DMS153 (cell line): ENCODE results near the gene THPO.

ENCODE experiments used
- DNase-seq: peaks from one replicate; lab custom pipeline; 2025; lab: John Stamatoyannopoulos, UW

THPO gene

DNA sequence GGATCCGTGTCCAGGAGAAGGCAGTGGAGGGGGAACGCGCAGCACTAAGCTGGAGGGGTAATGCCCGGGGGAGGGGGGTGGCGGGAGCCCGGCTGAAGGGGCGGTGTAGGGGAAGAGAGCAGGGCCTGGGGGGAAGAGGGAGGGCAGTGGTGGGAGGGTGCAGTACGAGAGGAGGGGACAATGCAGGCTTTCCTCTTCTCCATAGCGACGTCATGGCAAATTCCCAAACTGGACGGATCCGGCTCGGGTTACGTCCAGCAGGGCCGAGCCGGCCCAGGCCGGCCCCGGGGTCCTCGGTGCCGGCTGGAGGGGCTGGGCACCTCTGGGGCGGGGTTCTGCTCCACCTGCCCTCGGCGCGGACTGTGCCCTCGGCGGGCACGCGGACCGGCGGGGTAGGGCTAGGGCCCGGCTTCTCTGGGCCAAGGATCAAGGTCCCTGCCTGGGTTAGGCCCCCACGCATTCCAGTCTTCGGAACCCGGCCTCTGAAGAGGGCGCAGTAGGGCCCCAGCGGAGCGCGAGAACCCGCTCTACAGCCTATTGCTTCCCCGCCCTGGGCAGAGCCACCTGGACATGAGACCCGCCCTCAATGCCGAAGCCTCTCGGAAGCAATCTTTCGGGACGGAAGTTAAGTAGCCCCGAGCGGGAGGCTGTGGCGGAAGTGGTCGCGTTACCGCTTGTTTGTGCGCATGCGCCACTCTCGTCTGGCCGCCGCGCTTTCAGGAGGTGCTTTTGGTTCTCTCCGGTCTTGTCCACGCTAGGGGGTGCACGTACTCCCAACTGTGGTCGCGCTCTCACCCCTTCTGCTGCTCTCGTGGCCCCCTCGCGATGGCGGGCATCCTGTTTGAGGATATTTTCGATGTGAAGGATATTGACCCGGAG lies 15.1 kb downstream of the THPO start:
- peak; percentile 98 for DNase-seq

DNA sequence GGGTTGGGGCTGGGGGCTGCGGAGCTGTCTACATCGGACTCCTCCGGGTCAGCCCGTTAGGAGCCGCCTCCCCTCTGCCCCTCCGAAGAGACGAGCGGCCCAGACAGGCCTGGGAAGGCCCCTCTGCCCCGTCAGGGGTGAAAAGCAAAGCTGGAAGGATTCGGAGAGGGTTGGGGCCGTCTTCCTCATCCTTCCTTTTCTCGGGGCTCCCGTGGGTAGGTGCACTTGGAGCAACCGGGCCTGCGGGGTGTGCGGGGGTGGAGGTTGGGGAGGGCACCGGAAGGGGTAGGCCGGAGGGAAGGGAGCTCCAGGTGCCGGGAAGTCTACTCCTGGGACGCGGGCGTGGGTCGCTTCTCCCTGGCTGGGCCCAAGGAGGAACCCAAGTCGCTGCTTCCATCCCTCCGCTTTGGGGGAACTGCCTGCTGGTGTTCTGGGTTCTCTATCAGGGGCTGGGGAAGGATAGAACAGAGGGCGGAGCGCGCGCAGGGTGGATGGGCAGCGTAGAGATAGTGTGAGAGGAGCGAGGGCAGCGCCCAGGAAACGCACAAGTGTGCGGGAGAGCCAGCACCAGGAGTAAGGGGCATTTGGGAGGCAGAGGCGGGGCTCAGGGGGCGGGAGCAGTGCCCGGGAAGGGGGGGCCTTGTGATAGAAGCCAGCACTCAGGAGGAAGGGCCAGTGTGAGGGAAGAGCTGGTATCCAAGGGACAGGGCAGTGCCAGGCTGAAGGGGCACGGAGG lies 15.9 kb downstream of the THPO start:
- peak; percentile 49 for DNase-seq

DNA sequence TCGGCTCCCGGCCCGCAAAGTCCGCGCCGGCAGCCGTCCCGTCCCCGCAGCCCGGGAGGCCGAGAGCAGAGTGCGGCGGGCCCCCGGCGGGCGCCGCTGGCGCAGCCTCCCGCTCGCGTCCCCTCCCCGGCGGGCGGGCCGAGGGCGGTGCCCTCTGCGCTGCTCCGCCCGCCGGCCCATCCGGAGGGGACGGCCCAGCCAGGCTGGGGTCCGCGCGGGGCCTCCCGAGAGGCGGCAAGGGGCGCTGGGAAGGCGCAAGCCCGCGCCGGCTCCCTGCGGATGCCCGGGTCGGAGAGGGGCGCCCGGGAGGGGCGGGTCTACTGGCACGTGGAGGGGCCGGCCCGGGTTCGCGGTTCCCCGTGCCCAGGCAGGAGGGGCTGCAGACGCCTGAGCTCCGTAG lies 16.5 kb downstream of the THPO start, which contains the start of the genes CLCN2 and POLR2H:
Gene CLCN2 (minus strand): TSS at position 74 of the 400 bp plus-strand sequence. CDS start 126 bp downstream, outside the sequence.
Gene POLR2H (plus strand): TSS at position 179 of the 400 bp plus-strand sequence. CDS start 1,783 bp downstream, outside the sequence.
- DNase-seq: no peak

DNA sequence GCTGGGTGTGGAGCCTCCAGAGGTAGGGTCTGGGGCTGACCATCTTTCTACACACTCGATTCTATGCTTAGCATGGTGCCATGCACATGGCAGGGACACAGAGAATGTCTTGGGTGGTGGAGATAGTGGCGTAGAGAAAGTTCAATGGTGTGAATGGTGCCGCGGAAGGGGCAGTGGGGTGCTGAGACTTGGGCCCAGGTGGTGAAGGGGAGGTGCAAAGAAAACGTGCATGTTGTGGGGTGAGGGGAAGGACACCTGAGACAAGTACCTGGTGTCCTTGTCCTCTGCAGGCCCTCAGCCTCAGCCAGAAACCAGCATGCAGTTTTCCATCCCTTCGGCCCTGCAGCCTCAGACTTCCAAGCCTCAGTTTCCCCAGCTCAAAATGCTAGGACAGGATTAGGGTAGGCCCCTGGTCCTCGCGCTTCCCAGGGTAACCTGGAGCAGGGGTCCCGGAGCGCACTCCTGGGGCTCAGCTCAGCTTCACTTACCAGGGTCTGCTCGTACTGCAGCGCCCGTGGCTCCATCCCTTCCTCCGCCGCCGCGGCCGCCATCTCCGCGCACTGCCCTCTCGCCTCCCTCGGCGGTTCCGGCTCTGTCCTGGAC lies 17.0 kb downstream of the THPO start:
- no peak for DNase-seq

DNA sequence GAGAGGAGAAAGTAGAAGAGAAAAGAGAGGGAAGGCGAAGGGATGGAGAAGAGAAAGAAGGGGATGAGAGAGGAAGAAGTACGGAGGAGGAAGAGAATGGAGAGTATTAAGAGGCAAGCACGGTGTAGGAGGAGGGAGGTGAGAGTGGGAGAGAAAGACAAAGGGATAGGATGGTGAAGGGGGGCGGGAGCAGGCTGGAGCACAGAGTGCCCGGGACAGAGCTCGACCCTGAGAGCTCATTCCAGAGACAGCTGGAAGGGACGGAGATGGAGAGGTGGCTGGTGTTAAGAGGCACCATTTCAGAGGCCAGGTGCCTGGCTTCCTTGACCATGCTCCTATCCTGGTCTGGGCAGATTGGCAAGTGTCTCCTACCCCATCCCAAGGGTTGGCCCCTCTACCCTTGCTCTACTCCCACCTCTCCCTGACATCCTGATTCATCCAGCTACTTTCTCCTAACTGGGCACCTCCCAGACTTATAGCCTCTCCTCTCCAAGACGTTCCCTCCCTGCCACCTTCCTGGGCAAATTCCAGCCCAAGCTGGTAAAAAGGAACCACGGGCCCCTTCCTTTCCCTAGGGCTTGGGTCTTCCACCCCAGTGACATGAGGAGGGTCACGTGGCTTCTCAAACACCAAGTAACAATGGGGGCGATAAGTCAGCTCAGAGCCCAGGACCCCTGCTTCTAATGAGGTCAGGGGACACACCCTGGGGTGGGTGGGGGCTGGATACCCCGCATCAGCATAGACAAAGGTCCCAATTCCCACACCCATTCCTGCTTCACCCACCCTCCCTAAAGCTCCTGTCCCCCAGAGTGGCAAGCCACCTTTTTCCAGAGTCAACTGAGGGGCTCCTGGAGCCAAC lies 17.7 kb downstream of the THPO start:
- DNase-seq: no peak

DNA sequence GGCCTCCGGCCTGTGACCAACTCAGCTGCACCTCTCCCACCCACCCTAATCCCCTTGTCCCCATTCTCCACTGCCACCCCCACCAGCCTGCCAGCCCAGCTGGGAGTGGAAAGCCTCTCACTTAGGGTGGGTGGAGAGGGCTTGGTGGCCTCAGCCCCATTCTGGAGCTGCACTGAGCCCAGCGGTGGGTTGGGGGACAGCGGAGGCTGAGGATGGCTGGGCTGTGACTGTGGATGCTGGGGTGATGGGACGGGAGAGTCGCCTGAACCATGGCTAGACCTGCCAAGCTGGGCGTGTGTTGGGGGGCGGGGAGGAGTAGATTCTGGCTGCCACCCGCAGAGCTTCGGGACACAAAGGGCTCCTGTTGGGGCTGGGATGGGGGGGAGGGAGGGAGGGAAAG lies 18.4 kb downstream of the THPO start:
- DNase-seq: no peak

DNA sequence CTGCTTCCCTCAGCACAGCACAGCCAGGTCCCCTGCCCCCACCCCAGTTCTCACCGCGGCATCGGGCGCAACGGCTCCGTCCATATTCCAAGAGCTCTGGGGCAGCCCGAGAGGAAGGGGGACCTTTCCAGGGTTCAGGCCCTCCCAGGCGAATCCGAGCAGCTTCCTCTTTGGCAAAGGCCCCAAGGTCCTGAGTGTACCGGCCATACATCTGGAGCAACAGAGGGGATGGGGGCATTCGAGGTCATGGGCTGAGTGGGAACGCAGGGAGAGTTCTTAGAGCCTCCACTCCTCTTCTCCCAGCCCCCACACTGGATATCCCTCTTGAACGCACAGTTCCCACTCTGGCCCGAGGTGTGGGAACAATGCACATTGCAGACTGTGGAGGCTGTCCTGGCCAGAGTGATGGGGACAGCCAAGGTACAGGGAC lies 19.1 kb downstream of the THPO start:
- no peak for DNase-seq

DNA sequence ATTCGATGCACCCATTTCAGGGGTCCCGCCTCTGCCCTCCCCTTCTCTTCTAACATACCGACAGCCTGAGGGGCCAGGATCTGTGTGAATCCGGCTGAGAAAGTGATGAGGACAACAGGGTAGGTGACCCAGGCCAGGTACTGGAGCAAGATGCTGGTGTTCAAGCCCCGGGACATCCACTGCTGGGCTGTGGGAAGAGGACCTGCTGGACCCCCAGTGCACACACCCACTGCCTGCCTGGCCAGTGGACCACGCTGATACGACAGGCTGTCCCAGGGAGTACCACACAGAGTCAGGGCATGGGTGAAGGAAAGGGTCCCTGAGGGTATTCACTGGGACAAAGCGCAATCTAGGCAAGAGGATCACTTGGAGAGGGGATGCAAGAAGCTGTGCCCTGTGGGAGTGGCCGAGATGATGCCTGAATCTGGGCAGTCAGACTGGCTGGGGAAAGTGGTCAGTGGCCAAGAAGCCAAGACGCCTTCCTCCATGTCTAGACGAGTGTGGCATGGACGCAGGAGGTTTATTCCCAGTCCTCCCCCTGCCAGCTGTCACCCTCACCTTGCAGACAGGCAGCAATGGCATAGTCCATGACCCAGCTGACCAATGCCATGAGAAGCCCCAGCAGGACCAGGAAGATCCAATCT lies 19.8 kb downstream of the THPO start:
- no peak for DNase-seq

DNA sequence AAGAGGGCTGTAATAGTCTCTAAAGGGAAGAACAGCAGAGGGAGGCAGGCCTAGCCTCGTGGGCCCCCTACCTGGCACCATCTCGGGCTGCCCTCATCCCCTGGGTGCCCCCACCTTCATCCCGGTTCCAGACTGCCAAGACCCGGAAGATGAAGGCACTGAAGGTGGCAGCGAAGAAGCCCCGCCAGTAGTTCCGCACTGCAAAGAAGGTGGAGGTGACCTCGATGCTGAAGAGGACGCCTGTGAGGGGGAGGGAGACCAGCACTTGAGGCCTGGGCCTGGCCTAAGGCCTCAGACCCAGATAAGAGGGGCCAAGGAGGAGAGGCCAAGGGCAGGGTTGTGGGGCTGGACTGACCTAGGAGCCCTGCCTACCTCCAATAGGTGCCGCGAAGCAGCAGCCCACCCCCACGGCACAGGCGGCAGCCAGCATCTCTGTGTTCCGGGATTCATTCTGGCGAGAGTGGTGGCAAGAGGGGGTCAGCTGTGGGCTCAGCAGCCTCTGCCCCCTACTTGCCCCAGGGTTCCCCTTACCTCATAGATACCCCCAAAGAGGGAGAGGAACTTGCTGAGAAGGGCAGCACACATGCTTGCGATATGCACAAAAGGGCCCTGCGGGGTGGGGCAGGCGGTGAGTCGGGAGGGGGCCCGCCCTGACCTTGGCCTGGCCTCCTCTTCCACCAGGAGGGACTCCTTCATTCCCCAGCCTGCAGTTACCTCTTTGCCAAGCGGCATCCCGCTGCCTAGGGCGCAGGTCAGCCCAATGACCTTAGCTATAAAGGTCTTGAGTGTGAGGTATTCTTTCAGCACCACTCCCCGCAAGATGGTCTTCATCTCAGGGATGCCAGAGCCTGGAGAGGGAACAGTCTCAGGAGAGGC lies 20.5 kb downstream of the THPO start:
- DNase-seq: no peak

DNA sequence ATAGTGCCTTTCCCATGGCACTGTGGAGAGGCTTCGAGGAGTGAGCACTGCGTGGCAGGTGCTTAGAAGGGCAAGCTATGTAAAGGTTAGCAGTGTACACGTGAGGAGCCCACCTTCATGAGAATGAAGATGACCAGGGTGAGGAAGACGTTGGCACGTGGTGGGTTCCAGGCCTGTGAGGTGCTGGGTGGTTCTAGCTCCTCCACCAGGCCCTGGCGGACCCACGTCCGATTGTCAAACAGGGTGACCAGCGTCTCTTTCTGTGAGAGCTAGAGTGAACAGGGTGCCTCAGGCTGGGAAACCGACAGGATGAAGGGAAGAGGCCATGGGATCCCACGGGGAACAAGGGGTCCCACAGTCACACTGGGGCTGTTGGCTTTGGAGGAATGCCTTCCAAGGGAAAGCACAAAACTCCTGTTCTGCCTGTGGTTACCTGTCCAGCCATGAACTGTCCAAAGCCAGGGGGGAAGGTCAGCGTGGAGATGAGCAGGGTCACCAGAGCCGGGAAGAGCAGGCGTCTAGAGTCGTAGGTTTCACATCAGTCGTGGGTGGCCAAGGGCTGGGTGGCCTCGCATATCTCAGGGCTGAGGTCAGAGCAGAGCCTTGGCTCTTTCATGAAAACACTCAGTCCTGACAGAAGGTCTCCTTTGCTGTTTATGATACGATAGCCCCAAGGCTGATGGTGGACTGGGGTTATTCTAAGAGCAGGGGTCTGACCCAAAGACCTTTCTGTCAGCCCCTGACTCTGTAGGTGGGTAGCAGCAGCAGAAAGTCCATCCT lies 22.6 kb downstream of the THPO start:
- DNase-seq: no peak

DNA sequence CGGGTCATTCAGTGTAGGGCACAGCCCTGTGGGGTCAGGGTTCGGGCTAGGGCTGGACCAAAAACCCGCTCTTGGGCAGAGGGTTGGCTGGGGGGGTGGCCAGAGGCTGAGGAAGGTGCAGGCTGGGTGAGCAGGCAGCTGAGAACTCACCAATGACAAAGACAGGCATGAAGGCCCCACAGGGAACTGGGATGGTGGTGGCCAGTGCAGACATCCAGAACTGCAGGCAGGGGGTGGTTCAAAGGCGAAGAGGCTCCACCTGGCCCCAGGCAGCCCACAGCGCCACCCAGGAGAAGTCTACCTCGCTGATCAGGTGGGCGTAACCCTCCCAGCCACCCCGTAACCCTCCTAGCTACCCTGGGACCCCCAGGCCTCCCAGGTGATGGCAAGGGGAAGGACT lies 23.3 kb downstream of the THPO start:
- DNase-seq: no peak

DNA sequence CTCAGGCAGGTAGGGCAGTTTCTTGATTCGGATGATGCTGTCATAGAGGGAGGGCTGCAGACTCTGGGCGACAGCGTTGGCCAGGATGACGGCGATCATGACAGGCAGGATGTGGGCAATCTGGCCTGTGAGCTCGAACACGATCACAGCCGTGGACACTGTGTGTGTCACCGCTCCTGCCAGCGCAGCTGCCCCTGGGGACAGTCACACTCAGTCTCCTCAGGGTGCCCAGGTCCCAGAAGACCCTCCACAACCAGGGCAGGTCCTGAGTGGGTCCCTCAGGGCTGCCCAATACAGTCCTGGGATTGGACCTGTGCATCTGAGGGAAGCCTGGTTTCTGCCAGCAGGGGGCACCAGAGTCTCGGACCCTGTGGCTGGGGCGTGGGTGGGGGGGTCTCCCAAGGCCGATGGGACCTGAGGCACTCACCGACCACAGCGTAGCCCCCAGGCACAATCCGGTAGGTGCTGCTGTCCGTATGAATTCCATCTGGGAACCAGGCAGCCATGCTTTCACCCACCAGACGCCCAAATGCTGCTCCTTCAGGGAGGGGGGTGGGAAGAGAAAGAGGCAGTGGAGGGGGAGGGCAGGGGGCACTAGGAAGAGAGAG lies 23.8 kb downstream of the THPO start:
- no peak for DNase-seq

DNA sequence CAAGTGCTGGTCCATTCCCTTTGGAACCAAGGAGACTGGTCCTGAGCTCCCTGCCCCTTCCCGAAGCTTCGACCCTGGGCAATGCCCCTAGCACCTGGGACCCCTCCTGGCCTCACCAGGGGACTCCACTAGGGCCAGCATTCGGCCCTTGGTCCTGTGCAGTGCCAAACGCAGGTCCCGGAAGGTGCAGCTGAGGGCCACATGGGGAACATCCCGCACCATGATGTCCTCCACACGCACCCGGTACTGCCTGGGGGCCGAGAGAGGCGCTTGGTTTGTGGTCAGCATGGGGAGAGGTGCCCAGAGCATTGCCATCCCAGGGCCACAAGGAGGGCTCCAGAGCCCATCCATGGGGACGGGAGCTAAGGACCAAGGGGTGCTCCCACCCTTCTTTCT lies 24.5 kb downstream of the THPO start:
- DNase-seq: no peak

DNA sequence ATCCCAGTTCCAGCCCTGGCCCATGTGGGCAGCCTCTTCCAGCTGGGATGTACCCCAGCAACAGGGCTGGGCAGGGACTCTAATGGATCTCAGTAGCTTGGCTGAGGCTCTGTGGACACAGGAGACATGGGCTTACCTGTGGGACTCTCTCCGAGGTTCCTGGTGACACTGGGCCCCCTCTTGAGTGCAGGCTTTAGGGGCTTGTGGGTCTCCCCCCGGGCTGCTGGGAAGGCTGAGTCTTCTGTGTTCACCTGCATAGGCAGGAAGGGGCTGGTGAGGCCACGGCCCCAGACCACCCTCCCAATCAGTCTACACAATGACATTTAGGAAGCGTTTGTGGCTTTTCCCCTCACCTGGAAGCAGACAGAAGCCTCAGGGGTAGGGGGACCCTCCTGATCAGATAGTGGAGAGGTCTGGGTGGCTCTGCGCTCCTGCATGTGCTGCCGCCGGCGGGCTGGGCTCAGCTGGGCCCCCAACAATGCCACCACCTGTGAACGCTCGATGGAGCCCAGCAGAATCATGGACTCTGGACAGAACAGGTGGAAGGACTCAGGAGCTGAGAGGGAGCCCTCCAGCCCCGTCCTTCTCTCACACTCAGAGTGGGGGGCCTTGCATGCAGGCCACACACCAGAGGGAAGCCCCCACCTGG lies 25.0 kb downstream of the THPO start:
- no peak for DNase-seq

DNA sequence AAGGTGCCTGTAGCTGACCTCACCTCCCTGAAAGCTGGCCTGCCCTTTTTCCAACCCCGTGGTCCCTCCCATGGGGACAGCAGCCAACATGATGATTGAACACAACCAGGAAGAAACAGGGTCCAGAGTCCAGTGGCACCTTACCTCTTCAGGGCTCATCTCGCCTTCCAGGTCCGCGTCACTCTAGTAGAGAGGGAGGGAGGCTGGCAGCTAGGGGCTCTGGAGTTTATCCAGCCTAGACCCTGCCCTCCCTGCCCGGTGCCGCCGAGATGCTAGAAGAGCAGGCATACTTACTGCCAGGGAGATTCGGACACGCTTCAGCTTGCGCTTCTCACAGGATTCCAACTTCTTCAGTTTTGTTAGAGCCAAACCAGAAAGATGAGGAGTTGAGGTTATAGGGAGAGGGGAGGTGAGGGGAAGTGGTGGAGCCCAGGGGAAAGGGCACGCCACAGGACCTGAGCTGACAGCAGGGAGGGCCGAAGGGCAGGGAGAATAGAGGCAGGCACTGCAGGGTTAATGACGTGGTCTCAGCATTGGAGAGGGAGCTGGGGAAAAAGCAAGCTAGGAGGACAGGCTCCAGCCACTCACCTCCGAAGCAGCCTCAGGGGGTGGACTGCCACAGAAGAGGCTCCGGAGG lies 25.7 kb downstream of the THPO start:
- DNase-seq: no peak

DNA sequence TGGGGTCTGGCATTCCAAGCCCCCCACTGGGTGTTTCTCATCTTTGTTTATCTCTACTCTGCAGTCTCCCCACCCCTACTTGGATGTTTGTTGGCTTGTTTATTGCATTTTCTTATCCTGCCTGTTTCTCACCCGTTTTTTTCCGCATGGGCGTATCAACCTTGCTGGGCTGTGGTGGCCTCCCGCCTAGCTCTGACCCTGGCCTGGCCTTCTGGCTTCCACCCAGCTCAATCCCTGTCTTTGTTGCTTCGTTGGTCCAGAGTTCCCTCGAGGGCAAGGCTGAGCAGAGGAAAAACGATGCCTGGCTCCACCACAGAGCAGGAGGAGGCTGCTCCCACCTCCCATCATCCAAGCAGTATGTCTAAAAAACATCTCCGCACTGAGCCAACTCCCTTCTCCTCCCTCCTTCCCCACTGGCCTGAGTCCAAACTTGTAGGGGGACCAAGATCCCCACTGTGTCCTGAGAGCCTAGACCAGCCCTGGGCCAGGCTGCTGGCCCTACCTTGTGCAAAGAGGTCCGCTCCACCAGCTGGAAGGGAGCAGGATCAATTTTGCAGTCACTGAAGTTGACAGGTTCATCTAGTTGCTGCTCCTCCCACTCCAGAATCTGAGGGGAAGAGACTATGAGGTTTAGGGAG lies 26.4 kb downstream of the THPO start:
- no peak for DNase-seq

DNA sequence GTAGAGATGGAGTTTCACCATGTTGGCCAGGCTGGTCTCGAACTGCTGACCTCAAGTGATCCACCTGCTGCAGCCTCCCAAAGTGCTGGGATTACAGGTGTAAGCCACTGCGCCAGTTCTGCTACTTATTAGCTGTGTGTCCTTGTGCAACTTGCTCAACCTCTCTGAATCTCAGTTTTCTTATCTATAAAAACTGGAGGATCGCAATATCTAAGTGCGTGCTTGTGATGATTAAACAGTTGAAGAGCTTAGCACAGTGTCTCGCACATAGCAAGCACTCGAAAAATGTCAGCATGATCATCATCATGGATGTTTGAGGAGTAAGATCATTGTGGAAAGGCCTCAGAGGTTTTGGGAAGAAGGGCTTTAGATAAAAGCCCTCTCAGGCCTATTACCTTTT lies 27.4 kb downstream of the THPO start:
- DNase-seq: no peak
